HEK293 (cell line): Measurements from ENCODE around the gene ATP5MC2.
"Not testable (repeated sequence)": the region's sequence is repeated elsewhere in the genome, so short reads cannot be mapped to it uniquely, and the experiment has no call there.

ENCODE experiments used
- CTCF ChIA-PET: fragments of 350-600 bp; formaldehyde crosslinking; extraction: SDS; loops from one replicate; lab custom pipeline; 2021; ENCODE audit warnings: antibody characterized with exemption; lab: Yijun Ruan, JAX
- POLR2A ChIA-PET: fragments of 300-600 bp; formaldehyde crosslinking; extraction: SDS; loops from one replicate; lab custom pipeline; 2020; ENCODE audit warnings: antibody characterized with exemption, inconsistent platforms; lab: Yijun Ruan, JAX
- H3K27ac ChIP-seq: fragments of 200-500 bp; sonication (Bioruptor generic); 2 replicates; pipeline ENCODE4 v1.5.1; 2014; ENCODE audit warnings: low read depth, low read length, control low read depth, inconsistent platforms; ENCODE audit errors: extremely low read depth
- H3K36me3 ChIP-seq, 2 experiments: fragments of 200-500 bp in 1 of 2; sonication (Bioruptor generic) in 1 of 2; 1 replicate in 1 of 2; 2 replicates in 1 of 2; pipeline ENCODE4 v1.5.1; 2014 to 2017; ENCODE audit warnings: inconsistent platforms in 2 of 2, low read length in 2 of 2; ENCODE audit not compliant: control insufficient read depth in 2 of 2, insufficient read depth in 1 of 2
- H3K4me1 ChIP-seq: fragments of 200-500 bp; sonication (Bioruptor generic); 2 replicates; pipeline ENCODE4 v1.5.1; 2014; ENCODE audit warnings: mild to moderate bottlenecking, low read length, inconsistent platforms; ENCODE audit not compliant: control insufficient read depth, insufficient read depth
- H3K4me3 ChIP-seq: 2 replicates; pipeline ENCODE4 v1.5.1; 2011; ENCODE audit warnings: low read depth, mild to moderate bottlenecking, control low read depth, low read length, moderate library complexity
- H3K9me3 ChIP-seq: fragments of 200-500 bp; sonication (Bioruptor generic); 2 replicates; pipeline ENCODE4 v1.5.1; 2014; ENCODE audit warnings: low read depth, low read length, inconsistent platforms; ENCODE audit not compliant: control insufficient read depth, insufficient read depth
- BCL11B ChIP-seq: fragments of 450-650 bp; formaldehyde crosslinking; IDR thresholded peaks from 2 replicates; pipeline ENCODE4 v1.5.1; 2016; ENCODE audit warnings: low read depth, missing biosample characterization, missing genetic modification characterization
- MZF1 ChIP-seq: fragments of 450-650 bp; formaldehyde crosslinking; IDR thresholded peaks from 2 replicates; pipeline ENCODE4 v1.5.1; 2017; ENCODE audit warnings: missing biosample characterization, missing genetic modification characterization, borderline replicate concordance
- YY1 ChIP-seq: fragments of 450-650 bp; formaldehyde crosslinking; IDR thresholded peaks from 2 replicates; pipeline ENCODE4 v1.5.1; 2018; ENCODE audit warnings: missing biosample characterization, missing genetic modification characterization
- ZNF121 ChIP-seq: fragments of 450-650 bp; formaldehyde crosslinking; IDR thresholded peaks from 2 replicates; pipeline ENCODE4 v1.5.1; 2016; ENCODE audit warnings: missing biosample characterization, missing genetic modification characterization
- ZNF18 ChIP-seq: fragments of 450-650 bp; formaldehyde crosslinking; IDR thresholded peaks from 2 replicates; pipeline ENCODE4 v1.5.1; 2016; ENCODE audit warnings: missing biosample characterization, missing genetic modification characterization
- ZNF23 ChIP-seq: fragments of 450-650 bp; formaldehyde crosslinking; IDR thresholded peaks from 2 replicates; pipeline ENCODE4 v1.5.1; 2016; ENCODE audit warnings: missing biosample characterization, missing genetic modification characterization, borderline replicate concordance
- ZNF302 ChIP-seq: fragments of 450-650 bp; formaldehyde crosslinking; IDR thresholded peaks from 2 replicates; pipeline ENCODE4 v1.5.1; 2016; ENCODE audit warnings: missing biosample characterization, missing genetic modification characterization, low read depth
- ZNF354C ChIP-seq: fragments of 450-650 bp; formaldehyde crosslinking; IDR thresholded peaks from 2 replicates; pipeline ENCODE4 v1.5.1; 2016; ENCODE audit warnings: missing biosample characterization, missing genetic modification characterization, low read depth, borderline replicate concordance
- ZNF416 ChIP-seq: fragments of 450-650 bp; formaldehyde crosslinking; IDR thresholded peaks from 2 replicates; pipeline ENCODE4 v1.5.1; 2016; ENCODE audit warnings: missing biosample characterization, missing genetic modification characterization
- ZNF449 ChIP-seq: fragments of 450-650 bp; formaldehyde crosslinking; IDR thresholded peaks from 2 replicates; pipeline ENCODE4 v1.5.1; 2017; ENCODE audit warnings: missing biosample characterization, mild to moderate bottlenecking, missing genetic modification characterization, moderate library complexity
- ZNF473 ChIP-seq: fragments of 450-650 bp; formaldehyde crosslinking; IDR thresholded peaks from 2 replicates; pipeline ENCODE4 v1.5.1; 2017; ENCODE audit warnings: missing biosample characterization, missing genetic modification characterization
- ZNF501 ChIP-seq: fragments of 450-650 bp; formaldehyde crosslinking; IDR thresholded peaks from 2 replicates; pipeline ENCODE4 v1.5.1; 2016; ENCODE audit warnings: missing biosample characterization, missing genetic modification characterization
- ZNF514 ChIP-seq: fragments of 450-650 bp; formaldehyde crosslinking; IDR thresholded peaks from 2 replicates; pipeline ENCODE4 v1.5.1; 2016; ENCODE audit warnings: missing biosample characterization, missing genetic modification characterization
- ZNF571 ChIP-seq: fragments of 450-650 bp; formaldehyde crosslinking; IDR thresholded peaks from 2 replicates; pipeline ENCODE4 v1.5.0; 2017; ENCODE audit warnings: missing biosample characterization, missing genetic modification characterization
- ZNF600 ChIP-seq: fragments of 450-650 bp; formaldehyde crosslinking; IDR thresholded peaks from 2 replicates; pipeline ENCODE4 v1.5.1; 2016; ENCODE audit warnings: missing biosample characterization, missing genetic modification characterization
- ZNF639 ChIP-seq: fragments of 450-650 bp; formaldehyde crosslinking; IDR thresholded peaks from 2 replicates; pipeline ENCODE4 v1.5.1; 2016; ENCODE audit warnings: missing biosample characterization, missing genetic modification characterization
- ZNF843 ChIP-seq: fragments of 450-650 bp; formaldehyde crosslinking; IDR thresholded peaks from 2 replicates; pipeline ENCODE4 v1.5.1; 2016; ENCODE audit warnings: missing biosample characterization, missing genetic modification characterization

ATP5MC2 gene

GRCh38 chr12:53638057-53638456, 37.8 kb downstream of the ATP5MC2 start:
- Histone ChIP-seq H3K9me3 (no peaks in the 10 kb centered on the region), H3K4me3 (no peak overlapping the region), H3K27ac (no peak overlapping the region), H3K36me3 (no peaks in the 10 kb centered on the region), H3K4me1 (no peaks in the 10 kb centered on the region)
- ChIA-PET POLR2A (no interaction called here), CTCF (interaction anchor here (0.6 kb wide), 1 partner anchor 21 kb away, joined by 3 read pairs; no protein-coding TSS in a partner anchor)
- TF ChIP-seq ZNF302 (tag by site-specific recombination), result no peak
- TF ChIP-seq ZNF843 (tag by site-specific recombination), result no peak
- no peak for TF ChIP-seq ZNF501 (tag by site-specific recombination)
- TF ChIP-seq ZNF571 (tag by site-specific recombination), result no peak

GRCh38 chr12:53636641-53637040, 39.2 kb downstream of the ATP5MC2 start:
- Histone ChIP-seq H3K9me3 (no peaks in the 10 kb centered on the region), H3K27ac (no peak overlapping the region), H3K4me3 (no peak overlapping the region), H3K36me3 (no peaks in the 10 kb centered on the region), H3K4me1 (no peaks in the 10 kb centered on the region)
- ChIA-PET CTCF (no interaction called here), POLR2A (no interaction called here)
- TF ChIP-seq ZNF416 (no peak), ZNF354C (tag by site-specific recombination) (no peak), ZNF23 (tag by site-specific recombination) (no peak), ZNF639 (tag by site-specific recombination) (no peak), ZNF600 (tag by site-specific recombination) (no peak), ZNF18 (no peak)

GRCh38 chr12:53635708-53636107, 40.2 kb downstream of the ATP5MC2 start:
- H3K4me3 ChIP-seq, H3K9me3 ChIP-seq, H3K27ac ChIP-seq, H3K36me3 ChIP-seq, POLR2A ChIA-PET, H3K4me1 ChIP-seq, CTCF ChIA-PET: not testable (repeated sequence)
- TF ChIP-seq ZNF121 (tag by site-specific recombination), result peak; percentile 52; the same call in 1 of the 2 replicates

- 0 out of 2 replicates have a peak, but pooled peaks cover 3% of the 10 kb centered on the region for H3K4me1 ChIP-seq
- POLR2A ChIA-PET, result interaction anchor here (0.6 kb wide), 1 partner anchor 54 kb away, joined by 4 read pairs; no protein-coding TSS in a partner anchor
Measured at GRCh38 chr12:53631721-53632120, 44.2 kb downstream of the ATP5MC2 start.

More at GRCh38 chr12:53631721-53632120, 44.2 kb downstream of the ATP5MC2 start:
- no peak overlapping the region for H3K4me3 ChIP-seq
- H3K36me3 ChIP-seq, result no peaks in the 10 kb centered on the region
- no peaks in the 10 kb centered on the region for H3K9me3 ChIP-seq
- H3K27ac ChIP-seq, result no peak overlapping the region
- TF ChIP-seq YY1 (tag by site-specific recombination), result no peak
- TF ChIP-seq ZNF514 (tag by site-specific recombination), result no peak
- no peak for TF ChIP-seq ZNF449
- no peak for TF ChIP-seq MZF1 (tag by site-specific recombination)
- TF ChIP-seq ZNF473 (tag by site-specific recombination), result no peak
- no peak for TF ChIP-seq BCL11B
- CTCF ChIA-PET, result no interaction called here
